HCT116 (cell line): ENCODE data around the gene TLR8. TPM values are rescaled to one million over a fixed set of nuclear protein-coding genes. Genes with fewer than 3 reads are reported as not detected.

Experiments used
- ATAC-seq: fragments of 200-7000 bp; cut with Tn5 transposase; 2 replicates; pipeline ENCODE4 v1.9.1; 2020; ENCODE audit warnings: mild to moderate bottlenecking, moderate library complexity
- BruUV-seq: library from RNA; stranded (reverse); fragments of 400-500 nt; replicated peaks from 2 replicates; lab custom pipeline; 2021; lab: Mats Ljungman, UMichigan
- CTCF ChIA-PET: fragments of 300-600 bp; sonication (Branson Sonifier 250); formaldehyde crosslinking; loops from one replicate; lab custom pipeline; 2021; ENCODE audit warnings: antibody characterized with exemption; lab: Charles Lee
- POLR2A ChIA-PET: fragments of 300-600, 350-600 bp; sonication (Branson Sonifier 250); formaldehyde crosslinking; loops from one replicate; lab custom pipeline; 2021; ENCODE audit warnings: antibody characterized with exemption; lab: Charles Lee
- RAD21 ChIA-PET, 2 experiments: fragments of 300-600 bp; sonication (Branson Sonifier 250); formaldehyde crosslinking; loops; one replicate each; lab custom pipeline; 2023; ENCODE audit warnings: low total read pairs in 2 of 2; ENCODE audit not compliant: uncharacterized antibody in 2 of 2, unreplicated experiment in 2 of 2, low non-redundant PET in 1 of 2; lab: Charles Lee
- DNase-seq: peaks from one replicate; pipeline ENCODE4 v3.0.0-alpha.2; 2010; ENCODE audit warnings: low read depth, low spot score
- H2AFZ ChIP-seq: fragments of 200-600 bp; shearing (Covaris generic), sonication (generic); 2 replicates; pipeline ENCODE4 v1.6.1; 2017; ENCODE audit warnings: low read depth, mixed run types, mixed read lengths, antibody characterized with exemption, low read length; ENCODE audit not compliant: poor library complexity, severe bottlenecking
- H3K27ac ChIP-seq: 2 replicates; pipeline ENCODE4 v1.5.1; 2012; ENCODE audit warnings: low read depth, low read length
- H3K27me3 ChIP-seq: fragments of 200-600 bp; sonication (generic); 2 replicates; pipeline ENCODE4 v1.6.1; 2016; ENCODE audit warnings: mixed run types, low read length, mixed read lengths; ENCODE audit not compliant: insufficient read depth
- H3K36me3 ChIP-seq, 2 experiments: fragments of 200-500 bp in 1 of 2; fragments of 200-600 bp in 1 of 2; sonication (Bioruptor generic) in 1 of 2; sonication (generic) in 1 of 2; 2 replicates each; pipeline versions ENCODE4 v1.5.1 to v1.6.1; 2014 to 2016; ENCODE audit warnings: low read length in 2 of 2, inconsistent platforms in 1 of 2, mixed read lengths in 1 of 2, mixed run types in 1 of 2; ENCODE audit not compliant: insufficient read depth in 2 of 2, control insufficient read depth in 1 of 2
- H3K4me1 ChIP-seq, 2 experiments: fragments of 200-600 bp in 1 of 2; sonication (generic) in 1 of 2; 2 replicates each; pipeline versions ENCODE4 v1.5.1 to v1.6.1; 2012 to 2017; ENCODE audit warnings: low read length in 2 of 2, inconsistent platforms in 1 of 2, mild to moderate bottlenecking in 1 of 2, mixed read lengths in 1 of 2, mixed run types in 1 of 2, moderate library complexity in 1 of 2; ENCODE audit not compliant: insufficient read depth in 2 of 2, control insufficient read depth in 1 of 2
- H3K4me2 ChIP-seq: fragments of 200-600 bp; sonication (generic); 2 replicates; pipeline ENCODE4 v1.6.1; 2017; ENCODE audit warnings: mixed run types, low read length, mixed read lengths
- H3K4me3 ChIP-seq, 2 experiments: fragments of 200-600 bp in 1 of 2; sonication (generic) in 1 of 2; replicated peaks in 1 of 2; 2 replicates each; pipeline ENCODE4 v1.5.1; 2011 to 2016; ENCODE audit warnings: low read length in 2 of 2, control low read depth in 1 of 2, low read depth in 1 of 2, mild to moderate bottlenecking in 1 of 2, mixed read lengths in 1 of 2, mixed run types in 1 of 2
- H3K79me2 ChIP-seq: fragments of 200-600 bp; sonication (generic); 2 replicates; pipeline ENCODE4 v1.6.1; 2017; ENCODE audit warnings: mild to moderate bottlenecking, mixed run types, low read length, moderate library complexity, mixed read lengths; ENCODE audit not compliant: insufficient read depth
- H3K9ac ChIP-seq: fragments of 200-600 bp; sonication (generic); 2 replicates; pipeline ENCODE4 v1.6.1; 2016; ENCODE audit warnings: low read length, mixed read lengths
- H3K9me2 ChIP-seq: fragments of 200-600 bp; sonication (generic), shearing (Covaris generic); 2 replicates; pipeline ENCODE4 v1.6.1; 2017; ENCODE audit warnings: mixed run types, mild to moderate bottlenecking, moderate library complexity; ENCODE audit not compliant: insufficient read depth
- H3K9me3 ChIP-seq, 2 experiments: fragments of 200-500 bp in 1 of 2; fragments of 200-600 bp in 1 of 2; sonication (Bioruptor generic) in 1 of 2; sonication (generic) in 1 of 2; 2 replicates each; pipeline ENCODE4 v1.6.1; 2014 to 2017; ENCODE audit warnings: low read length in 2 of 2, mixed read lengths in 2 of 2, inconsistent platforms in 1 of 2, low read depth in 1 of 2, mild to moderate bottlenecking in 1 of 2, mixed run types in 1 of 2, moderate library complexity in 1 of 2; ENCODE audit not compliant: control insufficient read depth in 1 of 2, insufficient read depth in 1 of 2
- H4K20me1 ChIP-seq: fragments of 200-600 bp; sonication (generic), shearing (Covaris generic); 2 replicates; pipeline ENCODE4 v1.6.1; 2017; ENCODE audit warnings: mixed run types, mild to moderate bottlenecking, moderate library complexity; ENCODE audit not compliant: insufficient read depth
- EGR1 ChIP-seq: IDR thresholded peaks from 2 replicates; pipeline ENCODE4 v1.6.1; 2012; ENCODE audit warnings: low read depth
- FOSL1 ChIP-seq: IDR thresholded peaks from 2 replicates; pipeline ENCODE4 v1.6.1; 2012; ENCODE audit warnings: low read depth
- JUND ChIP-seq: IDR thresholded peaks from 2 replicates; pipeline ENCODE4 v1.6.1; 2012
- RAD21 ChIP-seq: IDR thresholded peaks from 2 replicates; pipeline ENCODE4 v1.6.1; 2012; ENCODE audit warnings: low read depth, mild to moderate bottlenecking
- ZNF274 ChIP-seq: fragments of 200-500 bp; sonication (Bioruptor generic); IDR thresholded peaks from 2 replicates; pipeline ENCODE4 v1.6.1; 2014; ENCODE audit warnings: mild to moderate bottlenecking, low read depth, low read length, inconsistent platforms
- intact Hi-C: fragments of 100-400 bp; cut with micrococcal nuclease; formaldehyde crosslinking; loops from 2 replicates; pipeline ENCODE4 v1.10.0; 2022
- total RNA-seq: library from RNA; stranded (reverse); gene quantifications from one replicate; pipeline ENCODE4 v1.2.1, GENCODE V29; 2021; ENCODE audit not compliant: unreplicated experiment
- TF ChIP-seq, protein P1 (sequence below), 3 experiments: fragments of 200-600 bp in 1 of 3; sonication (generic) in 1 of 3; IDR thresholded peaks in 2 of 3; conservative IDR thresholded peaks in 1 of 3; 2 replicates each; pipeline ENCODE4 v1.5.1; 2012 to 2017; ENCODE audit warnings: low read depth in 2 of 3, low read length in 2 of 3, antibody characterized with exemption in 1 of 3, borderline replicate concordance in 1 of 3, control low read depth in 1 of 3, mild to moderate bottlenecking in 1 of 3, mixed read lengths in 1 of 3, mixed run types in 1 of 3, moderate library complexity in 1 of 3; ENCODE audit not compliant: insufficient read depth in 1 of 3

The TLR8 gene
- total RNA-seq, 1 experiment from 2014 or later: not detected

- BruUV-seq: no TSS peak
- H3K27ac ChIP-seq: no peak overlapping the region
- ChIA-PET CTCF (interaction anchor here (1.2 kb wide), 1 partner anchor 24 kb away, joined by 5 read pairs; no protein-coding TSS in a partner anchor), RAD21 (no interaction called here), POLR2A (no interaction called here)
- no peak overlapping the region for H3K4me2 ChIP-seq
- H3K36me3 ChIP-seq: no peaks in the 10 kb centered on the region
- DNase-seq (no peak), ATAC-seq (no peak)
- no peak overlapping the region for H3K9ac ChIP-seq
- TF ChIP-seq JUND (no peak), ZNF274 (no peak), RAD21 (peak; percentile 49; the same call in 1 of the 2 replicates), FOSL1 (no peak), EGR1 (no peak)
- TF ChIP-seq, protein P1, sequence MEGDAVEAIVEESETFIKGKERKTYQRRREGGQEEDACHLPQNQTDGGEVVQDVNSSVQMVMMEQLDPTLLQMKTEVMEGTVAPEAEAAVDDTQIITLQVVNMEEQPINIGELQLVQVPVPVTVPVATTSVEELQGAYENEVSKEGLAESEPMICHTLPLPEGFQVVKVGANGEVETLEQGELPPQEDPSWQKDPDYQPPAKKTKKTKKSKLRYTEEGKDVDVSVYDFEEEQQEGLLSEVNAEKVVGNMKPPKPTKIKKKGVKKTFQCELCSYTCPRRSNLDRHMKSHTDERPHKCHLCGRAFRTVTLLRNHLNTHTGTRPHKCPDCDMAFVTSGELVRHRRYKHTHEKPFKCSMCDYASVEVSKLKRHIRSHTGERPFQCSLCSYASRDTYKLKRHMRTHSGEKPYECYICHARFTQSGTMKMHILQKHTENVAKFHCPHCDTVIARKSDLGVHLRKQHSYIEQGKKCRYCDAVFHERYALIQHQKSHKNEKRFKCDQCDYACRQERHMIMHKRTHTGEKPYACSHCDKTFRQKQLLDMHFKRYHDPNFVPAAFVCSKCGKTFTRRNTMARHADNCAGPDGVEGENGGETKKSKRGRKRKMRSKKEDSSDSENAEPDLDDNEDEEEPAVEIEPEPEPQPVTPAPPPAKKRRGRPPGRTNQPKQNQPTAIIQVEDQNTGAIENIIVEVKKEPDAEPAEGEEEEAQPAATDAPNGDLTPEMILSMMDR (IDR thresholded peaks at IDR 0.05 in 2 of 3, conservative IDR thresholded peaks at IDR 0.05 in 1 of 3; ENCODE audit: borderline replicate concordance in 1 of 3, insufficient read depth in 1 of 3, low read depth in 2 of 3, low read length in 2 of 3): peak in 1 of 3 experiments; percentile 15; a peak in 2 of 6 replicates
- no peaks in the 10 kb centered on the region for H3K9me3 ChIP-seq
- intact Hi-C loops: loop anchor here (10.0 kb wide), 1 partner anchor 514 kb away; no protein-coding TSS in a partner anchor
- H3K79me2 ChIP-seq: peaks cover 7% of the 10 kb centered on the region
- peak overlapping the region; percentile 16 for H2AFZ ChIP-seq
- no peak overlapping the region for H3K4me3 ChIP-seq
- H3K9me2 ChIP-seq: no peaks in the 10 kb centered on the region
- H3K27me3 ChIP-seq: no peaks in the 10 kb centered on the region
- no peaks in the 10 kb centered on the region for H4K20me1 ChIP-seq
- peaks cover 0 to 10% of the 10 kb centered on the region in 2 experiments; a peak in 2 of 4 replicates for H3K4me1 ChIP-seq
Observed at GRCh38 chrX:12970691-12971202, 64.3 kb downstream of the TLR8 start.
